Epithelial cell of esophagus (primary cell): ENCODE data around the gene SYCN.
A peak's percentile ranks its signal among the peaks of the same experiment; 100 is the strongest.

Experiments
- DNase-seq: peaks from one replicate; pipeline ENCODE4 v3.0.0; 2010; ENCODE audit warnings: low read depth
- H3K4me3 ChIP-seq: 2 replicates; pipeline ENCODE4 v1.5.1; 2011; ENCODE audit warnings: mild to moderate bottlenecking, low read length, control low read depth
- CTCF ChIP-seq: IDR thresholded peaks from 2 replicates; pipeline ENCODE4 v1.5.1; 2011; ENCODE audit warnings: low read depth, mild to moderate bottlenecking, low read length, control low read depth, inconsistent platforms; ENCODE audit not compliant: insufficient read depth; ENCODE audit errors: missing control alignments

SYCN gene

GRCh38 chr19:39157997-39158389 lies 46.1 kb downstream of the SYCN start:
- DNase-seq, result no peak
- H3K4me3 ChIP-seq, result no peak overlapping the region
- no peak for TF ChIP-seq CTCF

GRCh38 chr19:39157275-39157996 lies 46.6 kb downstream of the SYCN start:
- peak overlapping the region; percentile 30 for H3K4me3 ChIP-seq

GRCh38 chr19:39156326-39157230 lies 47.5 kb downstream of the SYCN start:
- TF ChIP-seq CTCF, result no peak

More at GRCh38 chr19:39157275-39157996, 46.6 kb downstream of the SYCN start:
- no peak for TF ChIP-seq CTCF
- DNase-seq, result no peak

GRCh38 chr19:39155741-39156140 lies 48.3 kb downstream of the SYCN start:
- no peak for TF ChIP-seq CTCF
- no peak overlapping the region for H3K4me3 ChIP-seq
- no peak for DNase-seq

More at GRCh38 chr19:39156326-39157230, 47.5 kb downstream of the SYCN start:
- H3K4me3 ChIP-seq, result peak overlapping the region; percentile 30
- peak; percentile 27 for DNase-seq

GRCh38 chr19:39155114-39155700 lies 48.9 kb downstream of the SYCN start:
- no peak for TF ChIP-seq CTCF
- peak; percentile 18 for DNase-seq

GRCh38 chr19:39154629-39155100 lies 49.4 kb downstream of the SYCN start:
- H3K4me3 ChIP-seq, result no peak overlapping the region
- TF ChIP-seq CTCF, result peak; percentile 29
- DNase-seq, result peak; percentile 88

More at GRCh38 chr19:39155114-39155700, 48.9 kb downstream of the SYCN start:
- no peak overlapping the region for H3K4me3 ChIP-seq
